HEK293 (cell line): ENCODE results near the gene AKAP8L.
A peak's percentile ranks its signal among the peaks of the same experiment; 100 is the strongest.

ENCODE experiments used
- BCL11A ChIP-seq: fragments of 450-650 bp; formaldehyde crosslinking; IDR thresholded peaks from 2 replicates; pipeline ENCODE4 v1.5.1; 2016; ENCODE audit warnings: low read depth, missing biosample characterization, missing genetic modification characterization
- GLI2 ChIP-seq: fragments of 450-650 bp; formaldehyde crosslinking; IDR thresholded peaks from 2 replicates; pipeline ENCODE4; 2017; ENCODE audit warnings: missing biosample characterization, missing genetic modification characterization, low read depth, borderline replicate concordance
- HOXD13 ChIP-seq: sonication (generic); formaldehyde crosslinking; IDR thresholded peaks from 2 replicates; pipeline ENCODE4 v1.8.0; 2022; ENCODE audit warnings: missing genetic modification reagents, borderline replicate concordance
- RBAK ChIP-seq: fragments of 450-650 bp; formaldehyde crosslinking; IDR thresholded peaks from 2 replicates; pipeline ENCODE4 v1.5.1; 2016; ENCODE audit warnings: missing biosample characterization, missing genetic modification characterization
- REST ChIP-seq: fragments of 450-650 bp; formaldehyde crosslinking; IDR thresholded peaks from 2 replicates; pipeline ENCODE4 v1.5.1; 2016; ENCODE audit warnings: missing biosample characterization, missing genetic modification characterization
- SP3 ChIP-seq: fragments of 450-650 bp; formaldehyde crosslinking; IDR thresholded peaks from 2 replicates; pipeline ENCODE4 v1.5.1; 2016; ENCODE audit warnings: missing biosample characterization, missing genetic modification characterization
- TCF7L2 ChIP-seq: IDR thresholded peaks from 2 replicates; pipeline ENCODE4 v1.6.1; 2011; ENCODE audit warnings: low read depth, mild to moderate bottlenecking, inconsistent platforms, low read length, moderate library complexity, borderline replicate concordance
- ZBTB8A ChIP-seq: fragments of 450-650 bp; formaldehyde crosslinking; IDR thresholded peaks from 2 replicates; pipeline ENCODE4 v1.5.1; 2016; ENCODE audit warnings: missing biosample characterization, missing genetic modification characterization
- ZEB2 ChIP-seq: fragments of 450-650 bp; formaldehyde crosslinking; IDR thresholded peaks from 2 replicates; pipeline ENCODE4 v1.5.1; 2016; ENCODE audit warnings: missing biosample characterization, missing genetic modification characterization
- ZNF140 ChIP-seq: fragments of 450-650 bp; formaldehyde crosslinking; IDR thresholded peaks from 2 replicates; pipeline ENCODE4 v1.5.1; 2016; ENCODE audit warnings: missing biosample characterization, missing genetic modification characterization
- ZNF157 ChIP-seq: fragments of 450-650 bp; formaldehyde crosslinking; IDR thresholded peaks from 2 replicates; pipeline ENCODE4 v1.5.1; 2016; ENCODE audit warnings: missing biosample characterization, missing genetic modification characterization
- ZNF16 ChIP-seq: fragments of 450-650 bp; formaldehyde crosslinking; IDR thresholded peaks from 2 replicates; pipeline ENCODE4 v1.5.1; 2016; ENCODE audit warnings: low read depth, missing biosample characterization, missing genetic modification characterization
- ZNF174 ChIP-seq: fragments of 450-650 bp; formaldehyde crosslinking; IDR thresholded peaks from 2 replicates; pipeline ENCODE4 v1.5.0; 2017; ENCODE audit warnings: missing biosample characterization, mild to moderate bottlenecking, missing genetic modification characterization
- ZNF211 ChIP-seq: fragments of 450-650 bp; formaldehyde crosslinking; IDR thresholded peaks from 2 replicates; pipeline ENCODE4 v1.5.1; 2016; ENCODE audit warnings: low read depth, missing biosample characterization, missing genetic modification characterization
- ZNF23 ChIP-seq: fragments of 450-650 bp; formaldehyde crosslinking; IDR thresholded peaks from 2 replicates; pipeline ENCODE4 v1.5.1; 2016; ENCODE audit warnings: missing biosample characterization, missing genetic modification characterization, borderline replicate concordance
- ZNF239 ChIP-seq: fragments of 450-650 bp; formaldehyde crosslinking; IDR thresholded peaks from 2 replicates; pipeline ENCODE4 v1.5.1; 2016; ENCODE audit warnings: missing biosample characterization, missing genetic modification characterization
- ZNF24 ChIP-seq: fragments of 450-650 bp; formaldehyde crosslinking; IDR thresholded peaks from 2 replicates; pipeline ENCODE4 v1.5.1; 2016; ENCODE audit warnings: missing biosample characterization, missing genetic modification characterization
- ZNF266 ChIP-seq: fragments of 450-650 bp; formaldehyde crosslinking; IDR thresholded peaks from 2 replicates; pipeline ENCODE4 v1.5.1; 2016; ENCODE audit warnings: missing biosample characterization, missing genetic modification characterization, low read depth
- ZNF324 ChIP-seq: fragments of 450-650 bp; formaldehyde crosslinking; IDR thresholded peaks from 2 replicates; pipeline ENCODE4 v1.5.1; 2016; ENCODE audit warnings: missing biosample characterization, missing genetic modification characterization
- ZNF510 ChIP-seq: fragments of 450-650 bp; formaldehyde crosslinking; IDR thresholded peaks from 2 replicates; pipeline ENCODE4 v1.5.1; 2018; ENCODE audit warnings: mild to moderate bottlenecking, missing genetic modification characterization, missing biosample characterization; ENCODE audit not compliant: insufficient replicate concordance
- ZNF549 ChIP-seq: fragments of 450-650 bp; IDR thresholded peaks from 2 replicates; pipeline ENCODE4 v1.5.1; 2018; ENCODE audit warnings: missing biosample characterization, missing genetic modification characterization, mild to moderate bottlenecking, inconsistent platforms, moderate library complexity
- ZNF560 ChIP-seq: fragments of 450-650 bp; formaldehyde crosslinking; IDR thresholded peaks from 2 replicates; pipeline ENCODE4 v1.5.1; 2017; ENCODE audit warnings: missing biosample characterization, missing genetic modification characterization, borderline replicate concordance
- ZNF596 ChIP-seq: fragments of 450-650 bp; IDR thresholded peaks from 2 replicates; pipeline ENCODE4 v1.5.0; 2018; ENCODE audit warnings: missing biosample characterization, mild to moderate bottlenecking, missing genetic modification characterization, moderate library complexity
- ZNF654 ChIP-seq: fragments of 450-650 bp; formaldehyde crosslinking; IDR thresholded peaks from 2 replicates; pipeline ENCODE4 v1.5.1; 2016; ENCODE audit warnings: low read depth, missing biosample characterization, missing genetic modification characterization
- ZNF664 ChIP-seq: fragments of 450-650 bp; formaldehyde crosslinking; IDR thresholded peaks from 2 replicates; pipeline ENCODE4 v1.5.1; 2016; ENCODE audit warnings: missing biosample characterization, missing genetic modification characterization
- ZNF670 ChIP-seq: fragments of 450-650 bp; formaldehyde crosslinking; IDR thresholded peaks from 2 replicates; pipeline ENCODE4 v1.5.1; 2016; ENCODE audit warnings: missing biosample characterization, missing genetic modification characterization, low read depth
- ZNF76 ChIP-seq: fragments of 450-650 bp; formaldehyde crosslinking; IDR thresholded peaks from 2 replicates; pipeline ENCODE4; 2016; ENCODE audit warnings: low read depth, missing biosample characterization, missing genetic modification characterization, borderline replicate concordance
- ZNF776 ChIP-seq: fragments of 450-650 bp; formaldehyde crosslinking; IDR thresholded peaks from 2 replicates; pipeline ENCODE4 v1.5.0; 2017; ENCODE audit warnings: missing biosample characterization, missing genetic modification characterization, borderline replicate concordance
- ZXDB ChIP-seq: fragments of 450-650 bp; formaldehyde crosslinking; IDR thresholded peaks from 2 replicates; pipeline ENCODE4 v1.5.1; 2016; ENCODE audit warnings: missing biosample characterization, missing genetic modification characterization
- TF ChIP-seq, protein P1 (sequence below): fragments of 450-650 bp; formaldehyde crosslinking; IDR thresholded peaks from 2 replicates; pipeline ENCODE4 v1.5.1; 2016; ENCODE audit warnings: missing biosample characterization, missing genetic modification characterization
- TF ChIP-seq, protein P2 (sequence below): fragments of 450-650 bp; formaldehyde crosslinking; IDR thresholded peaks from 2 replicates; pipeline ENCODE4 v1.5.1; 2016; ENCODE audit warnings: missing biosample characterization, missing genetic modification characterization
- TF ChIP-seq, protein P3 (sequence below): sonication (generic); formaldehyde crosslinking; IDR thresholded peaks from 2 replicates; pipeline ENCODE4 v1.8.1; 2022; ENCODE audit warnings: mild to moderate bottlenecking, moderate library complexity, missing genetic modification reagents

Gene AKAP8L

GRCh38 chr19:15418579-15419412 is at the start of gene AKAP8L (continued):
- TF ChIP-seq ZNF654 (tag by site-specific recombination) (0 out of 2 replicates have a peak, but pooled peaks have one; percentile 10), ZNF510 (no peak), ZEB2 (tag by site-specific recombination) (peak; percentile 55), ZNF140 (tag by site-specific recombination) (no peak), ZNF23 (tag by site-specific recombination) (no peak), ZNF266 (tag by site-specific recombination) (no peak), HOXD13 (CRISPR knock-in tag) (no peak), RBAK (no peak), ZNF664 (tag by site-specific recombination) (no peak), ZNF16 (tag by site-specific recombination) (no peak), ZNF596 (tag by site-specific recombination) (no peak), ZNF239 (tag by site-specific recombination) (no peak), ZNF324 (tag by site-specific recombination) (peak; percentile 85), BCL11A (tag by site-specific recombination) (no peak), ZNF560 (tag by site-specific recombination) (no peak), ZNF670 (tag by site-specific recombination) (no peak), ZNF776 (tag by site-specific recombination) (no peak), GLI2 (tag by site-specific recombination) (no peak), ZBTB8A (tag by site-specific recombination) (no peak; the same call in 1 of the 2 replicates), TCF7L2 (no peak), REST (tag by site-specific recombination) (0 out of 2 replicates have a peak, but pooled peaks have one; percentile 53), ZXDB (peak; percentile 86), ZNF211 (tag by site-specific recombination) (no peak), ZNF76 (tag by site-specific recombination) (peak; percentile 66; the same call in 1 of the 2 replicates), ZNF157 (tag by site-specific recombination) (no peak), ZNF24 (tag by site-specific recombination) (peak; percentile 46; the same call in 1 of the 2 replicates), ZNF174 (tag by site-specific recombination) (no peak), ZNF549 (tag by site-specific recombination) (no peak), SP3 (tag by site-specific recombination) (peak; percentile 97)
- TF ChIP-seq, protein P1, sequence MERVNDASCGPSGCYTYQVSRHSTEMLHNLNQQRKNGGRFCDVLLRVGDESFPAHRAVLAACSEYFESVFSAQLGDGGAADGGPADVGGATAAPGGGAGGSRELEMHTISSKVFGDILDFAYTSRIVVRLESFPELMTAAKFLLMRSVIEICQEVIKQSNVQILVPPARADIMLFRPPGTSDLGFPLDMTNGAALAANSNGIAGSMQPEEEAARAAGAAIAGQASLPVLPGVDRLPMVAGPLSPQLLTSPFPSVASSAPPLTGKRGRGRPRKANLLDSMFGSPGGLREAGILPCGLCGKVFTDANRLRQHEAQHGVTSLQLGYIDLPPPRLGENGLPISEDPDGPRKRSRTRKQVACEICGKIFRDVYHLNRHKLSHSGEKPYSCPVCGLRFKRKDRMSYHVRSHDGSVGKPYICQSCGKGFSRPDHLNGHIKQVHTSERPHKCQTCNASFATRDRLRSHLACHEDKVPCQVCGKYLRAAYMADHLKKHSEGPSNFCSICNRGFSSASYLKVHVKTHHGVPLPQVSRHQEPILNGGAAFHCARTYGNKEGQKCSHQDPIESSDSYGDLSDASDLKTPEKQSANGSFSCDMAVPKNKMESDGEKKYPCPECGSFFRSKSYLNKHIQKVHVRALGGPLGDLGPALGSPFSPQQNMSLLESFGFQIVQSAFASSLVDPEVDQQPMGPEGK (tag by site-specific recombination): peak; percentile 44; the same call in 1 of the 2 replicates
- TF ChIP-seq, protein P2, sequence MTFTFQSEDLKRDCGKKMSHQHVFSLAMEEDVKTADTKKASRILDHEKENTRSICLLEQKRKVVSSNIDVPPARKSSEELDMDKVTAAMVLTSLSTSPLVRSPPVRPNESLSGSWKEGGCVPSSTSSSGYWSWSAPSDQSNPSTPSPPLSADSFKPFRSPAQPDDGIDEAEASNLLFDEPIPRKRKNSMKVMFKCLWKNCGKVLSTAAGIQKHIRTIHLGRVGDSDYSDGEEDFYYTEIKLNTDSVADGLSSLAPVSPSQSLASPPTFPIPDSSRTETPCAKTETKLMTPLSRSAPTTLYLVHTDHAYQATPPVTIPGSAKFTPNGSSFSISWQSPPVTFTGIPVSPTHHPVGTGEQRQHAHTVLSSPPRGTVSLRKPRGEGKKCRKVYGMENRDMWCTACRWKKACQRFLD (tag by site-specific recombination): no peak
- TF ChIP-seq, protein P3, sequence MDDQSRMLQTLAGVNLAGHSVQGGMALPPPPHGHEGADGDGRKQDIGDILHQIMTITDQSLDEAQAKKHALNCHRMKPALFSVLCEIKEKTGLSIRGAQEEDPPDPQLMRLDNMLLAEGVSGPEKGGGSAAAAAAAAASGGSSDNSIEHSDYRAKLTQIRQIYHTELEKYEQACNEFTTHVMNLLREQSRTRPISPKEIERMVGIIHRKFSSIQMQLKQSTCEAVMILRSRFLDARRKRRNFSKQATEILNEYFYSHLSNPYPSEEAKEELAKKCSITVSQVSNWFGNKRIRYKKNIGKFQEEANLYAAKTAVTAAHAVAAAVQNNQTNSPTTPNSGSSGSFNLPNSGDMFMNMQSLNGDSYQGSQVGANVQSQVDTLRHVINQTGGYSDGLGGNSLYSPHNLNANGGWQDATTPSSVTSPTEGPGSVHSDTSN (CRISPR knock-in tag): peak; percentile 97
